Bronchial epithelial cell (primary cell): ENCODE measurements around the gene CPLX1. TPM values are rescaled to one million over a fixed set of nuclear protein-coding genes. Genes with fewer than 3 reads are reported as not detected.
"Not testable (repeated sequence)": the region's sequence is repeated elsewhere in the genome, so short reads cannot be mapped to it uniquely, and the experiment has no call there.

Experiments
- DNase-seq: peaks from one replicate; pipeline ENCODE4 v3.0.0-alpha.2; 2010; ENCODE audit warnings: low read depth
- FAIRE-seq: peaks from 2 replicates; lab custom pipeline; 2011; peaks lifted over from hg19 to GRCh38; lab: Jason Lieb, UNC
- H3K27me3 ChIP-seq: 2 replicates; pipeline ENCODE4 v1.5.1; 2011; ENCODE audit warnings: low read length; ENCODE audit not compliant: control insufficient read depth, insufficient read depth
- H3K36me3 ChIP-seq: 2 replicates; pipeline ENCODE4 v1.5.1; 2011; ENCODE audit warnings: low read length; ENCODE audit not compliant: control insufficient read depth, insufficient read depth
- H3K4me3 ChIP-seq: 2 replicates; pipeline ENCODE4 v1.5.1; 2011; ENCODE audit warnings: mild to moderate bottlenecking, low read depth, low read length, control low read depth
- CTCF ChIP-seq: IDR thresholded peaks from 2 replicates; pipeline ENCODE4 v1.5.1; 2011; ENCODE audit warnings: mild to moderate bottlenecking, moderate library complexity, low read length, control low read depth, inconsistent platforms; ENCODE audit not compliant: insufficient read depth, severe bottlenecking
- total RNA-seq: library from RNA; depleted of rRNA; stranded (reverse); fragments of >200 nt; gene quantifications from 2 replicates; pipeline ENCODE4 v1.2.1, GENCODE V29; 2014

Gene CPLX1
- total RNA-seq, 1 donor from 2014 or later = not detected

DNA sequence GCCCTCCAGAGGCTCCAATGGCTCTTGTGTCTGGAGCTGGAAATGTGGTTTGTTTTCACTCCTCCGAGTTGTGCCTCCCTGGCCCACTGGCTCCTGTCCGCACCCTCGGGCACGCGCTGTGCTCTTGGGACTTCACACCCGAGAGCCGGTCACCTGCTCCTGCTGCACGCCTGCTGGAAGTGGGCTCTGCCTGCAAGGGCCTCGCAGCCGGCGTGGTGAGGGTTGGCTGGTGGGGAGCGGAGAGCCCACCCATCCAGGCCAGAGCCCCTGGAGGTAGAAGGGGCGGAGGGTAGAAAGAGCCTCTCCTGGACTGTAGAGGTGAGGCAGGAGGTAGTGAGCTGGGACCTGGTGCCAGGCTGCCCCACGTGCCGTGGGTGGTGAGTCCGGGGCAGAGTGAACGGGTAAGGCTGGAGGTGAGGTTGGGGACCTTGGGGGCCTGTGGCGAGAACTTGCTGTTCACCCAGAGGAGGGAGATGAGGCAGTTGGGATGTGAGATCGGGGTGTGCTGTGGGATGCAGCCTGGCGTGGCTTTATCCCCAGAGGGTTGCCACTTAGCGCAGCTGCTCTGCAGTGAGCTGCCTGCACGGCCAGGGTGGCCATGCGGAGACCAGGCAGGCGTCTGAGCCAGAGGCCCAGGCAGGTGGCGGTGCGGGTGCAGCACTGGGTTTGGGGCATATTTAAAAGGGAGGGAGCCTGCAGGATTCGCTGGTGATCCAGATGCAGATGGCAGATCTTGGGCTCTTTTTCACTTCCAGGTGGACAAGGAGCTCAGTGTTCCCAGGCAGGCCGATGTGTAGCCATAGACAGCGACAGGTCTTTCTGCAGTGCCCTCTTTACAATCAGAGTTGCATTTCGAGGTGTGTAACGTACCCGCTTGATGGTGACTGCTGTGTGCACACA is 71.5 kb downstream of the CPLX1 start:
- DNase-seq (no peak), FAIRE-seq (peak; percentile 58)
- Histone ChIP-seq H3K4me3 (no peak overlapping the region), H3K27me3 (no peaks in the 10 kb centered on the region), H3K36me3 (peaks cover 24% of the 10 kb centered on the region)
- TF ChIP-seq CTCF = no peak

DNA sequence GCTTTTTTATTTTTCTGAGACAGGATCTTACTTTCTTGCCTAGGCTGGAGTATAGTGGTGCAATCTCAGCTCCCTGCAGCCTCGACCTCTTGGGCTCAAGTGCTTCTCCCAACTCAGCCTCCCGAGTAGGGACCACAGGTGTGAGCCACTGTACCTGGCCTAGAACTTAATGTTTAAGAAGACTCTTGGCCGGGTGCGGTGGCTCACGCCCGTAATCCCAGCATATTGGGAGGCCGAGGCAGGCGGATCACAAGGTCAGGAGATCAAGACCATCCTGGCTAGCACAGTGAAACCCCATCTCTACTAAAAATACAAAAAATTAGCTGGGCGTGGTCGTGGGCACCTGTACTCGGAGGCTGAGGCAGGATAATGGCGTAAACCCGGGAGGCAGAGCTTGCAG is 72.7 kb downstream of the CPLX1 start:
- H3K36me3 ChIP-seq = peaks cover 27% of the 10 kb centered on the region
- not testable (repeated sequence) for FAIRE-seq, DNase-seq, H3K27me3 ChIP-seq, H3K4me3 ChIP-seq

DNA sequence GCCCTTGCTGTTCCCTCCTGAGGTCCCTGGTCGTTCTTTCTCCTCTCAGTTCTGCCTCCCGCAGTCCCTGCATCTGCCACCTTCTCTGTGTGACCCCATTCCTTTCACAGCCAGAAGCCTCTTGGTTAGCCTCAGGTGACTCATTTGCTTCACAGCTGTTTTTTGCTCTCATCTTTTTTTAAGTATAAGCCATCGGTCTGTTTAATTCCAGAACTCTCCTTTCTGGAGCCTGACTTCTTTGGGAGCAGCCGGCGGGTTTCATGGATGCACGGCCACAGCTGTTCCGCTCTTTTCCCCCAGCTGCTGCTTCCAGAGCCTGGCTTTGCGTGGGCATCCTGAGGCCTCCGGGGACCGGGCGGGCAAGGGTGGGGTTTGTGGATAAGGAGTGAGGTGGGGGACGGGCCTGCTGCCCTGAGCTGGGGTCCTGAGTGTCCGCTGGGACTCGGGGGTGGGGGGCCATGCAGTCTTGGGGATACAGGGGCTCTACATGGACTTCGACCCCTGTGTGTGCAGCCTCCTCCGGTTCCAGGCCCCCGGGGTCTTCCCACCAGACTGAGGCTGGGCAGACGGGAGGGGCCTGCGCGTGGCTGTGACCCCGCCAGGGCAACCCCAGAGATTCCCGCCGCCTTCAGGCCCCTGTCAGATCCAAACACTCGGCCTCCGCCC is 73.6 kb downstream of the CPLX1 start:
- TF ChIP-seq CTCF = no peak
- FAIRE-seq (no peak), DNase-seq (no peak)
- Histone ChIP-seq H3K36me3 (peaks cover 27% of the 10 kb centered on the region), H3K4me3 (no peak overlapping the region), H3K27me3 (no peaks in the 10 kb centered on the region)

DNA sequence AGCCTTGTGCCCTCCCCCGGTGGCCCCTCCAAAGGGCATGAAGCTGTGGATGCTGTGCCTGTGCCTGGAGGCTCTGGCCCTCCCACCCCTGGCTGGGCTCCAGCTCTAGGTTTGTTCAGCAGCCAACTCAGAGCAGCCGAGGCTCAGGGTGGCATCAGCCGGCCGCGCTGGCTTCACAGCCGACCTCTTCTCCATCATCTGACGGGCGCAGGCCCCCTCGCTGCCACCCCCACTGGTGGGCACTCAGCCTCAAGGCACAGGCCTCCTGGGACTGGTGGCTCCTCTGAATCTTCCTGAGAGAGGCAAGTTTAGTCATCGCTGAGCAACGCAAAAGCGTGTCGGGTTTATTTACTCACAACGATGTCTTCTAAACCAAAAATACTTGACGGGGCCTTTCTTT is 74.3 kb downstream of the CPLX1 start:
- no peaks in the 10 kb centered on the region for H3K27me3 ChIP-seq
- FAIRE-seq = no peak
- peaks cover 25% of the 10 kb centered on the region for H3K36me3 ChIP-seq
- H3K4me3 ChIP-seq = no peak overlapping the region
- TF ChIP-seq CTCF = no peak
- DNase-seq = no peak

DNA sequence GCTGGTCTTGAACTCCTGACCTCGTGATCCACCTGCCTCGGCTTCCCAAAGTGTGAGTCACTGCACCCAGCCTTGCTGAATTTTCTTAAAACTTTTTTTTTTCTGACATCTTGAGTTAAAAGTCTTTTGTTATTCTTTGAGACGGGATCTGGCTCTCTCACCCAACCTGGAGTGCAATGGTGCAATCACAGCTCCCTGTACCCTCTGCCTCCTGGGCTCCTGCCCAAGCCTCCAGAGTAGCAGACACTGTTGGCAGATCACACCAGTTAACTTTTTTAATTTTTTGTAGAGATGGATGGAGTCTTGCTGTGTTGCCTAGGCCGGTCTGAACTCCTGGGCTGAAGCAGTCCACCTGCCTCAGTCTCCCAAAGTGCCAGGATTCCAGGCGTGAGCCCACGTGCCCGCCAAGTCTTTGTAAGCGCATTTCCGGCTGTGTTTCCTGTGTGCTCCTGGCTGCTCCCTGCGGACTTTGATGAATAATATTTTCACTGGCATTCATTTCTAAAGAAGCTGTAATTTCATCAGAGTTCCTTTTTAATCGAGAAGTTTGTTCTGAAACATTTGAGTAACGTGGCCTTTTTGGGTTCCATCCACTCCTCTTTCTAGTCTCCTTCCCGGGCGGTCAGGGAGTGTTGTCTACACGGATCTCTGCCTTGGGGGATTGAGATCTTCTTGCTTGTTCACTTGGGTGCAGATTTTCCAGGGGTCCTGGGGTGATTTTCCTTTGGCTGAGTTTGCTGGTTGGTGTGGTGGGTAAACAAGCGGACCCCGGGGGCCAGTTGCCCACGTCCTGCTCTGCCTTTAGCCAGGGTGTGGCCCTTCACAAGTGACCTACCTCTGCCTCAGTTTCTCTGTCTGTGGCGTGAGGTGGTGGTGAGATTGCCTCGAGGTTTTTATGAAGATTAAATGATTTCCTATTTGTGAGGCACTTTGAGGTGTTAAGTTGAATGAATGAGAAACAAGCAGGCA is 75.9 kb downstream of the CPLX1 start:
- no peak for TF ChIP-seq CTCF
- FAIRE-seq (no peak), DNase-seq (no peak)
- Histone ChIP-seq H3K36me3 (peaks cover 25% of the 10 kb centered on the region), H3K27me3 (no peaks in the 10 kb centered on the region), H3K4me3 (no peak overlapping the region)
